ENCODE results near the gene EPHA7. TPM values are rescaled to one million over a fixed set of nuclear protein-coding genes. Genes with fewer than 3 reads are reported as not detected.
A peak's percentile ranks its signal among the peaks of the same experiment; 100 is the strongest.

Gene EPHA7
- total and polyA plus RNA-seq, 2 donors from 2014 or later = 2.6 to 27.0 TPM

- peak; percentile 0 for TF ChIP-seq CTCF (IDR thresholded peaks at IDR 0.05; ENCODE audit: borderline replicate concordance, extremely low read depth, insufficient read depth)
- Histone ChIP-seq H3K4me3 (ENCODE audit: low read length in 3 of 3) (peak overlapping the region; percentile 85 to 92 (median 91)), H3K36me3 (ENCODE audit: control insufficient read depth in 2 of 3, insufficient read depth in 3 of 3, low read length in 3 of 3) (no peaks in the 10 kb centered on the region), H3K9me3 (ENCODE audit: control insufficient read depth in 2 of 3, insufficient read depth in 1 of 3, low read length in 3 of 3) (no peaks in the 10 kb centered on the region), H3K27ac (ENCODE audit: low read depth in 2 of 2, low read length in 2 of 2) (peak overlapping the region; percentile 32 to 55), H3K9ac (ENCODE audit: low read length in 3 of 3) (peak overlapping the region; percentile 52 to 85 (median 55)), H3K4me1 (ENCODE audit: control insufficient read depth in 2 of 3, insufficient read depth in 2 of 3, low read depth in 1 of 3, low read length in 3 of 3) (peaks cover 0 to 2% (median 0%) of the 10 kb centered on the region in 3 donors), H3K27me3 (ENCODE audit: control insufficient read depth, insufficient read depth, low read length) (no peaks in the 10 kb centered on the region)
- FAIRE-seq (no peak), DNase-seq (peak; percentile 71 to 86 (median 78))
- intact Hi-C loops (cut with DNase I) = no loop called here
Measured at GRCh38 chr6:93418408-93419303, 703 bp downstream of the EPHA7 start.

- Histone ChIP-seq H3K4me1 (ENCODE audit: control insufficient read depth in 2 of 3, insufficient read depth in 2 of 3, low read depth in 1 of 3, low read length in 3 of 3) (peaks cover 0 to 2% (median 0%) of the 10 kb centered on the region in 3 donors), H3K9ac (ENCODE audit: low read length in 3 of 3) (peak overlapping the region in 2 of 3 donors; percentile 47 to 85), H3K27ac (ENCODE audit: low read depth in 2 of 2, low read length in 2 of 2) (peak overlapping the region in 1 of 2 donors; percentile 55), H3K36me3 (ENCODE audit: control insufficient read depth in 2 of 3, insufficient read depth in 3 of 3, low read length in 3 of 3) (no peaks in the 10 kb centered on the region), H3K4me3 (ENCODE audit: low read length in 3 of 3) (peak overlapping the region; percentile 66 to 91 (median 85)), H3K9me3 (ENCODE audit: control insufficient read depth in 2 of 3, insufficient read depth in 1 of 3, low read length in 3 of 3) (no peaks in the 10 kb centered on the region), H3K27me3 (ENCODE audit: control insufficient read depth, insufficient read depth, low read length) (no peaks in the 10 kb centered on the region)
- TF ChIP-seq CTCF (IDR thresholded peaks at IDR 0.05; ENCODE audit: borderline replicate concordance, extremely low read depth, insufficient read depth) = no peak
- intact Hi-C loops (cut with DNase I) = no loop called here
- DNase-seq (no peak), FAIRE-seq (no peak)
Measured at GRCh38 chr6:93418033-93418407, 1.3 kb downstream of the EPHA7 start.

GRCh38 chr6:93417421-93418013 is 1.8 kb downstream of the EPHA7 start:
- H3K4me3 ChIP-seq (ENCODE audit: low read length in 3 of 3) = peak overlapping the region; percentile 66 to 91 (median 85)

More at GRCh38 chr6:93417421-93418013, 1.8 kb downstream of the EPHA7 start:
- peak; percentile 38 to 78 (median 63) for DNase-seq
- Histone ChIP-seq H3K9ac (ENCODE audit: low read length in 3 of 3) (peak overlapping the region in 2 of 3 donors; percentile 47 to 85), H3K27me3 (ENCODE audit: control insufficient read depth, insufficient read depth, low read length) (no peaks in the 10 kb centered on the region), H3K27ac (ENCODE audit: low read depth in 2 of 2, low read length in 2 of 2) (peak overlapping the region in 1 of 2 donors; percentile 65), H3K36me3 (ENCODE audit: control insufficient read depth in 2 of 3, insufficient read depth in 3 of 3, low read length in 3 of 3) (no peaks in the 10 kb centered on the region), H3K4me1 (ENCODE audit: control insufficient read depth in 2 of 3, insufficient read depth in 2 of 3, low read depth in 1 of 3, low read length in 3 of 3) (peaks cover 0 to 2% (median 0%) of the 10 kb centered on the region in 3 donors), H3K9me3 (ENCODE audit: control insufficient read depth in 2 of 3, insufficient read depth in 1 of 3, low read length in 3 of 3) (no peaks in the 10 kb centered on the region)
- intact Hi-C loops (cut with DNase I) = no loop called here
- peak; percentile 6 for TF ChIP-seq CTCF (IDR thresholded peaks at IDR 0.05; ENCODE audit: borderline replicate concordance, extremely low read depth, insufficient read depth)
- no peak for FAIRE-seq
